Hepatocyte (in vitro differentiated cells): ENCODE results near the gene ARL2. TPM values are rescaled to one million over a fixed set of nuclear protein-coding genes. Genes with fewer than 3 reads are reported as not detected.

Experiments used
- DNase-seq: peaks from one replicate; pipeline ENCODE4 v3.0.0-alpha.2; 2016; ENCODE audit warnings: low spot score
- H2AFZ ChIP-seq: fragments of 200-600 bp; sonication (generic); 2 replicates; pipeline ENCODE4 v1.6.0; 2016; ENCODE audit warnings: antibody characterized with exemption, mild to moderate bottlenecking
- H3K27ac ChIP-seq: fragments of 200-600 bp; sonication (generic); 2 replicates; pipeline ENCODE4 v1.5.1; 2016; ENCODE audit warnings: mild to moderate bottlenecking
- H3K27me3 ChIP-seq: fragments of 200-600 bp; sonication (generic); 2 replicates; pipeline ENCODE4 v1.6.1; 2016
- H3K36me3 ChIP-seq: fragments of 200-600 bp; sonication (generic); replicated peaks from 2 replicates; pipeline ENCODE4 v1.5.1; 2016; ENCODE audit warnings: low read depth; ENCODE audit not compliant: insufficient read depth
- H3K4me1 ChIP-seq: fragments of 200-600 bp; sonication (generic); 2 replicates; pipeline ENCODE4 v1.5.1; 2016; ENCODE audit warnings: mild to moderate bottlenecking, moderate library complexity; ENCODE audit not compliant: insufficient read depth
- H3K4me2 ChIP-seq: fragments of 200-600 bp; sonication (generic); 2 replicates; pipeline ENCODE4 v1.6.0; 2016
- H3K4me3 ChIP-seq: fragments of 200-600 bp; sonication (generic); 2 replicates; pipeline ENCODE4 v1.5.1; 2016; ENCODE audit warnings: mild to moderate bottlenecking
- H3K79me2 ChIP-seq: fragments of 200-600 bp; sonication (generic); 2 replicates; pipeline ENCODE4 v1.6.0; 2017; ENCODE audit warnings: mild to moderate bottlenecking
- H3K9me2 ChIP-seq: fragments of 200-600 bp; sonication (generic); replicated peaks from 2 replicates; pipeline ENCODE4 v1.6.0; 2017; ENCODE audit warnings: mild to moderate bottlenecking; ENCODE audit not compliant: insufficient read depth
- H3K9me3 ChIP-seq: fragments of 200-600 bp; sonication (generic); 2 replicates; pipeline ENCODE4 v1.5.1; 2016; ENCODE audit warnings: low read depth, mild to moderate bottlenecking
- H4K20me1 ChIP-seq: fragments of 200-600 bp; sonication (generic); 2 replicates; pipeline ENCODE4 v1.6.0; 2016; ENCODE audit warnings: mild to moderate bottlenecking; ENCODE audit not compliant: insufficient read depth, poor library complexity, severe bottlenecking
- CTCF ChIP-seq: fragments of 200-600 bp; sonication (generic); IDR thresholded peaks from 2 replicates; pipeline ENCODE4 v1.5.1; 2016; ENCODE audit warnings: antibody characterized with exemption, mild to moderate bottlenecking; ENCODE audit not compliant: poor library complexity
- EZH2 ChIP-seq: fragments of 200-600 bp; sonication (generic); IDR thresholded peaks from 2 replicates; pipeline ENCODE4 v1.6.1; 2016; ENCODE audit warnings: antibody characterized with exemption, mild to moderate bottlenecking, borderline replicate concordance
- EZH2phosphoT487 ChIP-seq: fragments of 200-600 bp; sonication (generic); IDR thresholded peaks from one replicate; pipeline ENCODE4 v1.6.1; 2018; ENCODE audit warnings: antibody characterized with exemption, mild to moderate bottlenecking, low read depth, moderate library complexity; ENCODE audit not compliant: unreplicated experiment, severe bottlenecking
- WGBS: methylation state at CpG from one replicate; pipeline ENCODE4 v1.1.6; 2016; ENCODE audit warnings: low lambda C conversion rate; ENCODE audit errors: missing lambda C conversion rate; 5-methylcytosine and 5-hydroxymethylcytosine counted together
- polyA plus RNA-seq: library from polyadenylated mRNA; unstranded; fragments of >200 nt; fragmentation: Nextera tagmentation; extraction: Ambion mirVana; gene quantifications from 2 replicates; pipeline ENCODE4 v1.2.1, GENCODE V29; 2016
- total RNA-seq: library from RNA; depleted of rRNA; stranded (reverse); fragments of >200 nt; gene quantifications from 2 replicates; pipeline ENCODE4 v1.2.3, GENCODE V29; 2014

Gene ARL2
- total and polyA plus RNA-seq, 2 experiments from 2014 or later: 69.1 to 126 TPM

GRCh38 chr11:65066315-65066714, 52.4 kb downstream of the ARL2 start:
- H3K4me2 ChIP-seq: no peak overlapping the region
- 73% methylated on average over 11 of the region's 11 CpGs for WGBS
- DNase-seq: no peak
- no peaks in the 10 kb centered on the region for H3K27me3 ChIP-seq
- H3K4me3 ChIP-seq: no peak overlapping the region
- no peaks in the 10 kb centered on the region for H4K20me1 ChIP-seq
- no peak overlapping the region for H2AFZ ChIP-seq
- H3K27ac ChIP-seq: no peak overlapping the region
- H3K36me3 ChIP-seq: no peaks in the 10 kb centered on the region
- no peaks in the 10 kb centered on the region for H3K9me2 ChIP-seq
- TF ChIP-seq EZH2 (no peak), EZH2phosphoT487 (no peak), CTCF (no peak)
- H3K4me1 ChIP-seq: no peaks in the 10 kb centered on the region
- H3K9me3 ChIP-seq: no peaks in the 10 kb centered on the region
- no peaks in the 10 kb centered on the region for H3K79me2 ChIP-seq

GRCh38 chr11:65066805-65067291, 52.9 kb downstream of the ARL2 start:
- Histone ChIP-seq H3K4me3 (no peak overlapping the region), H3K9me3 (no peaks in the 10 kb centered on the region), H4K20me1 (no peaks in the 10 kb centered on the region), H3K9me2 (no peaks in the 10 kb centered on the region), H3K27me3 (no peaks in the 10 kb centered on the region), H3K27ac (no peak overlapping the region), H2AFZ (no peak overlapping the region), H3K4me1 (no peaks in the 10 kb centered on the region), H3K36me3 (no peaks in the 10 kb centered on the region), H3K79me2 (no peaks in the 10 kb centered on the region), H3K4me2 (no peak overlapping the region)
- TF ChIP-seq EZH2 (no peak), EZH2phosphoT487 (no peak), CTCF (no peak)
- WGBS: 65% methylated on average over 4 of the region's 4 CpGs
- DNase-seq: no peak

GRCh38 chr11:65067446-65067845, 53.5 kb downstream of the ARL2 start:
- H4K20me1 ChIP-seq: no peaks in the 10 kb centered on the region
- no peak overlapping the region for H3K4me3 ChIP-seq
- no peaks in the 10 kb centered on the region for H3K4me1 ChIP-seq
- H3K27me3 ChIP-seq: no peaks in the 10 kb centered on the region
- WGBS: 84% methylated on average over 10 of the region's 10 CpGs
- H3K4me2 ChIP-seq: no peak overlapping the region
- no peaks in the 10 kb centered on the region for H3K9me3 ChIP-seq
- H3K27ac ChIP-seq: no peak overlapping the region
- TF ChIP-seq CTCF: no peak
- no peak for TF ChIP-seq EZH2
- no peak for TF ChIP-seq EZH2phosphoT487
- H3K36me3 ChIP-seq: no peaks in the 10 kb centered on the region
- H3K9me2 ChIP-seq: no peaks in the 10 kb centered on the region
- H3K79me2 ChIP-seq: no peaks in the 10 kb centered on the region
- DNase-seq: no peak
- no peak overlapping the region for H2AFZ ChIP-seq

- Histone ChIP-seq H3K4me3 (no peak overlapping the region), H3K36me3 (no peaks in the 10 kb centered on the region), H3K4me1 (no peaks in the 10 kb centered on the region), H3K27ac (no peak overlapping the region), H3K27me3 (no peaks in the 10 kb centered on the region), H3K9me3 (no peaks in the 10 kb centered on the region), H2AFZ (no peak overlapping the region), H3K9me2 (no peaks in the 10 kb centered on the region), H3K79me2 (no peaks in the 10 kb centered on the region), H4K20me1 (no peaks in the 10 kb centered on the region), H3K4me2 (no peak overlapping the region)
- 74% methylated on average over 9 of the region's 9 CpGs for WGBS
- TF ChIP-seq EZH2 (no peak), EZH2phosphoT487 (no peak), CTCF (no peak)
- no peak for DNase-seq
Observed at GRCh38 chr11:65069217-65069616, 55.3 kb downstream of the ARL2 start.
